GM21447 (cell line): ENCODE measurements around the gene MAP7.
"Not testable (repeated sequence)": the region's sequence is repeated elsewhere in the genome, so short reads cannot be mapped to it uniquely, and the experiment has no call there.

Experiments used
- ATAC-seq: cut with Tn5 transposase; IDR thresholded peaks from one replicate; pipeline ENCODE4 v1.9.1; 2021; ENCODE audit not compliant: unreplicated experiment

Gene MAP7

GRCh38 chr6:136309729-136310311 lies 240.4 kb downstream of the MAP7 start:
- no peak for ATAC-seq

GRCh38 chr6:136309171-136309570 lies 241.1 kb downstream of the MAP7 start:
- ATAC-seq: no peak

GRCh38 chr6:136308469-136308868 lies 241.8 kb downstream of the MAP7 start:
- not testable (repeated sequence) for ATAC-seq

GRCh38 chr6:136307351-136307750 lies 242.9 kb downstream of the MAP7 start:
- no peak for ATAC-seq

GRCh38 chr6:136306466-136306865 lies 243.8 kb downstream of the MAP7 start:
- ATAC-seq: no peak

GRCh38 chr6:136304410-136304809 lies 245.8 kb downstream of the MAP7 start:
- no peak for ATAC-seq

DNA sequence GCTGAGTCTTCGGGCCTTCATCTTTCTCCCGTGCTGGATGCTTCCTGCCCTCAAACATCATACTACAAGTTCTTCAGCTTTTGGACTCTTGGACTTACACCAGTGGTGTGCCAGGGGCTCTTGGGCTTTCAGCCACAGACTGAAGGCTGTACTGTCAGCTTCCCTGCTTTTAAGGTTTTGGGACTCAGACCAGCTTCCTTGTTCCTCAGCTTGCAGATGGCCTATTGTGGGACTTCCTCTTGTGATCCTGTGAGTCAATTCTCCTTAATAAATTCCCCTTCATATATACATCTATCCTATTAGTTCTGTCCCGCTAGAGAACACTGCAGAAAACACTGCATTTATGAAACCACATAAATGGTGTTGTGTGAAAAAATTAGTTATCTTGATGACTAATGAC lies 246.7 kb downstream of the MAP7 start:
- ATAC-seq: no peak

DNA sequence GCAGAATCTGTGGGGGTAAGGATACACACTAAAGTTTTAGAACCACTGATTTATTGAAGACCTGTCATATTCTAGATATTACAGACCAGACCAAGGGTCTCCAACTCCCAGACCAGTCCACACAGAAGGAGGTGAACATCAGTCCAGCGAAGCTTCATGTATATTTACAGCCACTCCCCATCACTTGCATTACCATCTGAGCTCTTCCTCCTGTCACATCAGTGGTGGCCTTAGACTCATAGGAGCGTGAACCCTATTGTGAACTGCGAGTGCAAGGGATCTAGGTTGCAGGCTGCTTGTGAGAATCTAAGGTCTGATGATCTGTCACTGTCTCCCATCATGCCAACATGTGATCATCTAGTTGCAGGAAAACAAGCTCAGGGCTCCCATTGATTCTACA lies 255.6 kb downstream of the MAP7 start:
- ATAC-seq: no peak
